Measurements from ENCODE around the gene ARVCF. TPM values are rescaled to one million over a fixed set of nuclear protein-coding genes. Genes with fewer than 3 reads are reported as not detected.

Gene ARVCF
- total and polyA plus RNA-seq, 9 of the 15 experiments (the other 6 are each of a cell fraction or from before 2014, with no cell fraction given) = 0.03 to 97.4 (median 15.6) TPM

GRCh38 chr22:20024650-20025397, 8.2 kb upstream of the ARVCF start (continued):
- TF ChIP-seq ZNF740 (CRISPR knock-in tag; IDR thresholded peaks at IDR 0.05) (no peak), ZNF740 (tag; IDR thresholded peaks at IDR 0.05) (peak in 1 of 2 experiments; percentile 80; a peak in 2 of 4 replicates), ZKSCAN1 (IDR thresholded peaks at IDR 0.05; ENCODE audit: low read depth, low read length) (peak; percentile 47; the same call in 1 of the 2 replicates), THRB (CRISPR knock-in tag; conservative IDR thresholded peaks at IDR 0.05) (0 out of 2 replicates have a peak, but pooled peaks have one; percentile 23), SPI1 (IDR thresholded peaks at IDR 0.05; ENCODE audit: borderline replicate concordance, low read depth, low read length) (peak; percentile 43), CHD7 (IDR thresholded peaks at IDR 0.05; ENCODE audit: low read depth, low read length) (peak; percentile 71), ZNF76 (CRISPR knock-in tag; IDR thresholded peaks at IDR 0.05; ENCODE audit: borderline replicate concordance) (0 out of 2 replicates have a peak, but pooled peaks have one; percentile 30), ZBTB33 (CRISPR knock-in tag; IDR thresholded peaks at IDR 0.05) (no peak), ZNF583 (CRISPR knock-in tag; IDR thresholded peaks at IDR 0.05) (peak; percentile 48; the same call in 1 of the 2 replicates), HNRNPUL1 (IDR thresholded peaks at IDR 0.05; ENCODE audit: low read length) (0 out of 2 replicates have a peak, but pooled peaks have one; percentile 54), ZNF384 (IDR thresholded peaks at IDR 0.05; ENCODE audit: low read depth, low read length) (no peak)

All from K562 (cell line).